RKO (cell line): ENCODE results near the gene NXF3.
"Not testable (repeated sequence)": the region's sequence is repeated elsewhere in the genome, so short reads cannot be mapped to it uniquely, and the experiment has no call there.

Source experiments
- DNase-seq: peaks from one replicate; pipeline ENCODE4 v3.0.0-alpha.2; 2016; ENCODE audit warnings: low spot score

Gene NXF3, protein sequence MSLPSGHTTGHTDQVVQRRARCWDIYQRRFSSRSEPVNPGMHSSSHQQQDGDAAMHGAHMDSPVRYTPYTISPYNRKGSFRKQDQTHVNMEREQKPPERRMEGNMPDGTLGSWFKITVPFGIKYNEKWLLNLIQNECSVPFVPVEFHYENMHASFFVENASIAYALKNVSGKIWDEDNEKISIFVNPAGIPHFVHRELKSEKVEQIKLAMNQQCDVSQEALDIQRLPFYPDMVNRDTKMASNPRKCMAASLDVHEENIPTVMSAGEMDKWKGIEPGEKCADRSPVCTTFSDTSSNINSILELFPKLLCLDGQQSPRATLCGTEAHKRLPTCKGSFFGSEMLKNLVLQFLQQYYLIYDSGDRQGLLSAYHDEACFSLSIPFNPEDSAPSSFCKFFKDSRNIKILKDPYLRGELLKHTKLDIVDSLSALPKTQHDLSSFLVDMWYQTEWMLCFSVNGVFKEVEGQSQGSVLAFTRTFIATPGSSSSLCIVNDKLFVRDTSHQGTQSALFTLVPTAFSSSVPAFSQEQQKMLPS

DNA sequence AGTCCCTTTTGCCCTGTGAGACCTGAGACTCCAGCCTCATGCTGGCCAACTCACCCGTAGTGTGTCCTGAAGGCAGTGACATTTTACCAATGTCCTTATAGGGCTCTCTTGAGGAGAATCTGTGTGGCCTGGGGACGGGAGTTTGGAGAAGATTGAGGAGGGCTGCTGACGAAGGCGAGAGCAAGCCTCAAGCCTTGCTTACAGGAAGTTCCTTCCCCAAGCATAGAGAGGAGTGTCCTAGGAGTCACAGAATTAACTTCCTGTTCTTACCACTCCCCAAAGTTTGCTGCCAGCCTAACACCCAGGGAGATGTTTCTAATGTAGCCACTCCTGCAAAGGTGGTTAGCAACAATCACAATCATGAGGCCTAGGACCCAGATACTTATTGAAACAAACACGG, at the start of gene NXF3:
NXF3 (minus strand) TSS at position 202 of the 400 bp plus-strand sequence; CDS start at position 82, 120 bp downstream.
- no peak for DNase-seq

DNA sequence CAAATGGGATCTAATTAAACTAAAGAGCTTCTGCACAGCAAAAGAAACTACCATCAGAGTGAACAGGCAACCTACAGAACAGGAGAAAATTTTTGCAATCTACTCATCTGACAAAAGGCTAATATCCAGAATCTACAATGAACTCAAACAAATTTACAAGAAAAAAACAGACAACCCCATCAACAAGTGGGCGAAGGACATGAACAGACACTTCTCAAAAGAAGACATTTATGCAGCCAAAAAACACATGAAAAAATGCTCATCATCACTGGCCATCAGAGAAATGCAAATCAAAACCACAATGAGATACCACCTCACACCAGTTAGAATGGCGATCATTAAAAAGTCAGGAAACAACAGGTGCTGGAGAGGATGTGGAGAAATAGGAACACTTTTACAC, 43.6 kb upstream of the NXF3 start:
- DNase-seq = not testable (repeated sequence)

DNA sequence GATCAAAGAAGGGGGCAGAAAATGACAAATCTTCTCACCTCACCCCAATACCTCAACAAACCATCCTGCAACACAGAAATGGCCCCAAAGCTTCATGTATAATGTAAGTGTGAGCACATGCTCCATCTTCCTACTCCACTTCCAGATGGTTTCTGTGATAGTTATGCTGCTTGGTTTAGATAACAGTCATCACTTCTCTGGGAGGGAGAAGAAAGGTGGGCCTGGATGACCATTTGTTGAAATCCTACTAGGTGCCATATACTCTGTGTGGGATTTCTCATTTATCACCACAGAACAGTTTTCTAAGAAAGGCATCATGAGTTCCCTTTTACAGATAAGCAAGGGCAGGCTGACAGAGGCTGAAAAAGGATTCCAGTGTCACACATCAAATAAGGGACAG, 31.3 kb upstream of the NXF3 start:
- no peak for DNase-seq

DNA sequence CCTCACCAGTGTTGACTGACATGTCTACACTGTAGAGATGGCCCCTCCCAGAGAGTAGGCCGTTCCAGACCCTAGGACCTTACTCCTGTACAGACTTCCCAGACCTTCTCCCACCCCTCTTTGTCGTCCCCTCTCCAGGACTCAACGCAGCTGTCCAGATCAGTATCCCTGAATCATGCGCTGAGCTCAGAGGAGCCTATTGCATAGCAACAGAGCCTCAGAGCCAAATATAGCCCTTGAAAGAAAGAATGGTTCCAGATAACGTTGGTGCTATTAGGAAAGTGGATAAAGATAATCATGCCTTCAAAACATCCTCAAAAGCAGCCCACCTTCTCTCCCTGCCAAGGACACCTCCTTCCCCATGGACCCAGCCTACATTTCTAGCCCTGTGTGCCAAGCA, 27.8 kb upstream of the NXF3 start:
- no peak for DNase-seq

DNA sequence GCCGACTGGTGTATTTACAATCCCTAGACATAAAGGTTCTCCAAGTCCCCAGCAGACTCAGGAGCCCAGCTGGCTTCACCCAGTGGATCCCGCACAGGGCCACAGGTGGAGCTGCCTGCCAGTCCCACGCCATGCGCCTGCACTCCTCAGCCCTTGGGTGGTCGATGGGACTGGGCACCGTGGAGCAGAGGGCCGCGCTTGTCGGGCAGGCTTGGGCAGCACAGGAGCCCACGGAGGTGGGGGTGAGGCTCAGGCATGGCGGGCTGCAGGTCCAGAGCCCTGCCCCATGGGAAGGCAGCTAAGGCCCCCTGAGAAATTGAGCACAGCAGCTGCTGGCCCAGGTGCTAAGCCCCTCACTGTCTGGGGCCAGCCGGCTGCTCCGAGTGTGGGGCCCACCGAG, 24.0 kb upstream of the NXF3 start:
- not testable (repeated sequence) for DNase-seq

DNA sequence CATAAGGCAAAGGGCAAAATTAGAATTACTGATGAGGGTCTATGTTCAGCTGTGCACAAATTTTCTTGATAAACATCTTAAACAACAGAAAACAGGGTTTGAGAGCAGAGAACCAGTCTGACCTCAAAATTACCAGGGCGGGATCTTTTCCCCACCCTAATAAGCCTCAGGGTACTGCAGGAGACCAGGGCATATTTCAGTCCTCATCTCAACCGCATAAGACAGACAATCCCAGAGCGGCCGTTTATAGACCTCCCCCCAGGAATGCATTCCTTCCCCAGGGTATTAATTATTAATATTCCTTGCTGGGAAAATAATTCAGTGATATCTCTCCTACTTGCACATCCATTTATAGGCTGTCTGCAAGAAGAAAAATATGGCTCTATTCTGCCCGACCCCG, 16.6 kb upstream of the NXF3 start:
- not testable (repeated sequence) for DNase-seq

DNA sequence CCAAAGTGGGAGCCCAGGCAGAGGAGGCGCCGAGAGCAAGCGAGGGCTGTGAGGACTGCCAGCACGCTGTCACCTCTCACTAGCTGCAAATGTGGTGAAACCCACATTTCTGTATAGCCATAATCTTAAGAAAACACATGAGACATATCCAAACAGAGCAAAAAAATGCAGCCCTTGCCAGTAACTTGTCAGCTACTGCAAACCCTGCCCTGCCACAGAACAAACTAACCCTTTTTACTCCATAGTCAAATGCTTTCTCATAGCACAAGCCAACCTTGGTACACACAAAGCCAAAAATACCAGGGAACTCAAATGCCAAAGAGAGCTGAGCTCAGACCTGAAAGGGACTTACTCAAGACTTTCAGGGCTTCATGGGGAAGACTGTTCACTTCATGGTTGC, 14.9 kb upstream of the NXF3 start:
- DNase-seq = no peak

DNA sequence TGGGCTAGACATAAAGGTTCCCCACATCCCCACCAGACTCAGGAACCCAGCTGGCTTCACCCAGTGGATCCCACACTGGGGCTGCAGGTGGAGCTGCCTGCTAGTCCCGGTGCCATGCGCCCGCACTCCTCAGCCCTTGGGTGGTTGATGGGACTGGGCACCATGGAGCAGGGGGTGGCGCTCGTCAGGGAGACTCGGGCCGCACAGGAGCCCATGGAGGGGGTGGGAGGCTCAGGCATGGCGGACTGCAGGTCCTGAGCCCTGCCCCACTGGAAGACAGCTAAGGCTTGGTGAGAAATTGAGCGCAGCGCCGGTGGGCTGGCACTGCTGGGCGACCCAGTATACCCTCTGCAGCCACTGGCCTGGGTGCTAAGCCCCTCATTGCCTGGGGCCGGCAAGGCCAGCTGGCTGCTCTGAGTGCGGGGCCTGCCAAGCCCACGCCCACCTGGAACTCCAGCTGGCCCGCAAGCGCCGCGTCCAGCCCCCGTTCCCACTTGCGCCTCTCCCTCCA, 14.3 kb upstream of the NXF3 start:
- DNase-seq = not testable (repeated sequence)

DNA sequence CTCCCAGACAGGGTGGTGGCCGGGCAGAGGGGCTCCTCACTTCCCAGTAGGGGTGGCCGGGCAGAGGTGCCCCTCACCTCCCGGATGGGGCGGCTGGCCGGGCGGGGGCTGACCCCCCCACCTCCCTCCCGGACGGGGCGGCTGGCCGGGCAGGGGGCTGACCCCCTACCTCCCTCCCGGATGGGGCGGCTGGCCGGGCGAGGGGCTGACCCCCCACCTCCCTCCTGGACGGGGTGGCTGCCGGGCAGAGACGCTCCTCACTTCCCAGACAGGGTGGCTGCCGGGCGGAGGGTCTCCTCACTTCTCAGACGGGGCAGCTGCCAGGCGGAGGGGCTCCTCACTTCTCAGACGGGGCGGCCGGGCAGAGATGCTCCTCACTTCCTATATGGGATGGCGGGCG, 11.4 kb upstream of the NXF3 start:
- not testable (repeated sequence) for DNase-seq

DNA sequence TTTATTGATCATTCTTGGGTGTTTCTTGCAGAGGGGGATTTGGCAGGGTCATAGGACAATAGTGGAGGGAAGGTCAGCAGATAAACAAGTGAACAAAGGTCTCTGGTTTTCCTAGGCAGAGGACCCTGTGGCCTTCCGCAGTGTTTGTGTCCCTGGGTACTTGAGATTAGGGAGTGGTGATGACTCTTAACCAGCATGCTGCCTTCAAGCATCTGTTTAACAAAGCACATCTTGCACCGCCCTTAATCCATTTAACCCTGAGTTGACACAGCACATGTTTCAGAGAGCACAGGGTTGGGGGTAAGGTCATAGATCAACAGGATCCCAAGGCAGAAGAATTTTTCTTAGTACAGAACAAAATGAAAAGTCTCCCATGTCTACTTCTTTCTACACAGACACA, 10.9 kb upstream of the NXF3 start:
- DNase-seq = not testable (repeated sequence)

DNA sequence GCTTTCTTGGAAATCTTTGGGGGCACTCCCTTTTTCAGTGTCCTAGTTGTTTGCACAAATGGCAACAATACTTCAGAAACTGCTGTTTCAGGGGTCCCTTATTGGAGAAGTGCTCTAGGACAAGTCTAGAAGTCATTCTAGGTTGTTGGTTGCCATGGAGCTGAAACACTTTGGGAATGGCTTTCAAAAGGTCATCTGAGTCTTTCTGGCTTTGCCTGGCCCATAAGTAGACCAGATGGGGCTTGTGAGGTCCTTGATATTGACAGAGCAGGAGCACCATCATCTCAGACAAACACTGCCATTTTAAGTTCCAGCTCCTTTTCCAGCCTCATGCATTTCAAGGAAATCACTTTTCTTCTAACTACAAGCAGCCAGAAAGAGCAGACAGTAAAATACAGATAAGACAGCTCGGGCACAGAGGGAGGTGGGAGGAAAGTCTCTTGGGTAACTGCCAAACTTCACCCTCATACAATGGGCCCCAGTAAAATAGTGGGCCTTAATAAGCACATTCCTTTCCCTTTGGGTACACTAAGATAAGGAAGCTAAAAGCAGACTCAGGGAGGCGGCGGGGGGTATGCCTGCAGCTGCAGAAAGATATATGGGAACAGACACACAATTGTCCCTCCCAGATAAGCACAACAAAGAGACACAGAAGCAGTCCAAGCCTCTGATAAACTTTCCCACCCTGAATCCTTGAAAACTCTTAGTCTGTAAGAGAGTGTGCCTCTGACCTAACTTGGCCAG, 8.5 kb upstream of the NXF3 start:
- DNase-seq = no peak

DNA sequence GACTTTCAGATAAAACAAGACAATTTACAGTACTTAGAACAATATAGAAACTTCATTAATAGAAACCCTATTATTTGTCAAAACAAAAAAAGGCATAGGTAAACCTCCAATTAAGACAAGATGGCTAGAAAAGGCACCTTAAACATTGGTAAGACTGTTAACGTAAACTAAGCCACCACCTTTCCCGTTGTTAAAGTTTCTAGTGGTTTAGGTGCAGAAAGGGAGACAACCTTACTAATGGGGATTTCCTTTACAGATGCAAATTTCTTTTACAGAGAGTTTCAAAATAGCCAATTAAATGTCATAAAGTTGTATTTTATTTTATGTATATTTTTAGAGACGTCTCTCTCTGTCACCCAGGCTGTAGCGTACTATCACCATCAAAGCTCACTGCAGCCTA, 7.5 kb upstream of the NXF3 start:
- DNase-seq = no peak

DNA sequence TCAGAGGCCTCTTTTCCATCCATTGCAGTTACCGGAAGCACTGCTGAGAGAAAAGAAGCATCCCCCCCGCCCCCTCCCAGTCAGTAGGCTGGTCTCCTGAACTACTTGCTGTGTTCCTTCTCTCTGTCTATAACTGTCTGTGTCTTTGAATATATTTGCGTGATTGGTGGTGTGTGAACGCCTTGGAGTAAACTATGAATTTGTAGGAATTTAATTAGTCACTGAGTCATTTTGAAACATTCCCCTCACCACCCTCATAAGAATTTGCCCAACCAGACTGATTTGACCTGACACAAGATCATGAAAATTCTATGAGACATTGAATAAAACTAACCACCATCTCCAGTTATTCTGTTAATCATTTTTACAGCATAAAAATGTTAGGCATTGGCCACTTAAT, 6.7 kb upstream of the NXF3 start:
- DNase-seq = no peak

DNA sequence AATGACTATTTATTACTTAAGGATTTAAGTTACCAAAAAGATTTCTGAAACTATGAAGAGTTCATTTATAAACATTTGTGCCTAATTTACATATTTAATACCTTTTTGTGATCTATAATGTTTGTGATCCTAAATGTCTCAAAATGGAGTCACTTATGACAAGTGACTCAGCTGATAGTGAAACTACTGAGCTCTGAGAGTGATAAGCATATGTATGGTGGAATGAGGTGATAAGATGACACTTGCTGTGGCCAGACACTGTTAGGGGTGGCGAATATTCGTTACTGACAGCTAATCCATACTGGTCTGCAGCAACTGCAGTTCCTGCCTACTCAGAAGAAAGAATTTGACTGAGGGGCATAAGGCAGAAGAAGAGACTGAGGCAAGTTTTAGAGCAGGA, 5.5 kb upstream of the NXF3 start:
- DNase-seq = no peak

DNA sequence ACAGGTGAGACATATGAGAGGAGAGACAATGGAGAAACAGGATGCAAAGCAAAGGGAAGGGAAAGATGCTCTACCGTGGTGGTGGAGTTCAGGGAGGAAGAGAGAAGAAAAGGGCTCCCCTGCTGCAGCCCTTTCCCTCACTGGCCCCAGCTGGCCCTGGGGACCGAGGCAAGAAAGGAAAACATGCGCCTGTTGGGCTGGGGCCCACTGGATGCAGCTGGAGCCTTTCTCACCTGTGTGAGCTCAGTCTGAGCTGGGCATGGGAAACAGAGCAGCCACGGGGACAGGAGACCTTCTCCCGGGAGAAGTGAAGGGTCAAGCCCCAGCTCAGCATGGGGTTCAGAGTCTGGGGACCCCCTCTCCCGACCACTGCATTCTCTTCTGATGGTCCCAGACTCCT, 11.9 kb downstream of the NXF3 start:
- DNase-seq = no peak

DNA sequence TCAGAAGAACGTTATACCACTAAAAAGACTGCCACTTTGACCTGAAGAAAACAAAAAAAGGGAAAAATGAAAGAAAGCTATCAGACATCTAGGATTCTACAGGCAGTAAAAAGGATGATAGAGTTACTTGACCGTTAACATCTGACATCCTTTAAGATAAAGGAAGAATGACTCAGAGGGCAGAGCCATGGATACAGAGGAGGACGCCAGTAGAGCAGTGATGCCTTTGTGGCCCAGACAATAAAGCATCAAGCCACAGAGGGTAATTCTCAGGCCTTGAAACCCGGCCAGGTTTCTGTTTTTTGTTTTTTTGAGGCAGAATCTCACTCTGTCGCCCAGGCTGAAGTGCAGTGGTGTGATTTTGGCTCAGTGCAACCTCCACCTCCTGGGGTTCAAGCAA, 19.5 kb downstream of the NXF3 start:
- DNase-seq = no peak

DNA sequence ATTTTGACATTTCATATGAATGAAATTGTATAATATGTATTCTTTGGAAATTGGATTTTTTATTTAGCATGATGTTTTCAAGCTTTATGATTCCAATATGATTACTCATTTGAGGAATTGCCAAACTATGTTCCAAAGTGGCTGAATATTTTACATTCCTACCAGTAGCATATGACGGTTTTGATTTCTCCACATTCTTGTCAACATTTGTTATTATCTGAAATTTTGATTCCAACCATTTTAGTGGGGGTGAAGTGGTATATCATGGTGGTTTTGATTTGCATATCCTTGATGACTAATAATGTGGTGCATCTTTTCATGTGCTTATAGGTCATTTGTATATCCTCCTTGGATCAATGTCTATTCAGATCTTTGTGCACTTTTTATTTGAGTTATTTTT, 26.3 kb downstream of the NXF3 start:
- DNase-seq = no peak

DNA sequence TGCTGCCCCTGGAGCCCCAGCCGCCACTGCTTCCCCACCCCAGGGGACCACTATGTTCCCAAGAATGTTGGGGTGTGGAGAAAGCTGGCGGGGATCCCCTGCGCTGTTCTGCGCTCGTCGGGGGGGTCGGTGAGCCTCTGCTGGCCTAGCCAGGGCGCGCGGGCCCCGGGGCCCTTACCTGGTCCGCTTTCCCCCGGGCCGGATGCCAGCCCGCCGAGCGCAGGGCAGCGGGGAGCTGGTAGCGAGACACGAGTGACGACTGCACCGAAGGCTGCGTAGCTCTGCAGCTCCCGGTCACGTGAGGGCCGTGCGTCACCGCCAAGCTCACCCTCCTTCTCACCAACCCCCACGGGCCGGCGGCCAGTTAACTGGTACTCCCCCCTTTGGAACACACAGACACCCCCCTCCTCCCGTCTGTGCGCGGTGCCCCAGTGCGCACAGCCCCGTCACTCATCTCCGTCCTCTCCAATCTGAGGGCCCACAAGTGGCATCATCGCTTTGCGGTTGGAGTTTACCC, 29.0 kb downstream of the NXF3 start, which contains the start of gene BEX1:
BEX1 (minus strand) TSS at position 254 of the 517 bp plus-strand sequence. CDS start 897 bp downstream, outside the sequence.
- no peak for DNase-seq

DNA sequence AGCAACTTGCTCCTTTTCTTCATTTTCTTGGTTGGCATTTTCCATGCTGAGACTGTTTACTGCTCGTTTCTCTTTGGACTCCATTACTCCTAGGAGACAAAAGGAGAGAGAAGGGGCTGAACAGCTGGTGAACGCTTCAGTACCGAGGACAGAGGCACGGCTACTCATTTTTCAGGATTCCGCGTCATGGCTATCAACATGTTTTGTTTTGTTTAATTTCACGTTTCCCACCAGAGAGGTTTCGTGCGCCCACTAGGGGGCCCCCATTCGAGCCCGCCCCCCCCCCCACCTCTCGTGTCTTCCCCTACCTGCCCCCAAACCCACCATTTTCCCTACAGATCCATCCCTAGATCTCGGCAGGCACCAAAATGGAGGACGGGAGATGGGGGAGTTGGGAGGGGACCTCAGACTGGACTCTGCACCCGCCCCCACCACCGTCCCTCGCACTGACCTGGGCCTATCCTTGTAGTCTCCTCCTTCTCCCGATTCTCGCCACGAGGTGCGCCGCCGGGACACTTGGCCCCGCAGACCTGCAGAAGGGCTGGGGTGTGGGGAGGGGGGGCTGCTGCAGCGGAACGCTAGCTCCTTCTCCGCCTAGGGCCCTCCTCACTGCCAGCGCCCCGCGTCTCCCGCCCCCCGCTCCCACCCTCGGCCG, 29.6 kb downstream of the NXF3 start:
- DNase-seq = no peak

DNA sequence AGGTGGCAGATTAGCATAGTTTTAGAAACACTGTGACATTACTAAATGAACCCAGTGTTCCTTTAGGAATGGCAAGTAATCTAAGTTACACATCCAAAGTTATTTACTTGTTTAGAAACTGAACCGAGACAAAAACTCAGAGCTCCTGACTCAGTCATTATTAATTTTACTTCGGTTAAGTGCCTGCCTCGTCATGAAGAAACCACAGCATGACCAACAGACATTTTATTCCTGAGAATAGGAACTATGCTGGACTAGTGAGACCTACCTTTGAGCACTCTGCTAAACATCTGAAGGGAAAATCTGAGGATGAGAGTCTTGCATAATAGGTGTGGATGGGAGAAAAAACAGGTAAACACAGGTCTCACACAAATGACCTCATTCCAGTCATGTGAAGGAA, 31.5 kb downstream of the NXF3 start:
- no peak for DNase-seq

DNA sequence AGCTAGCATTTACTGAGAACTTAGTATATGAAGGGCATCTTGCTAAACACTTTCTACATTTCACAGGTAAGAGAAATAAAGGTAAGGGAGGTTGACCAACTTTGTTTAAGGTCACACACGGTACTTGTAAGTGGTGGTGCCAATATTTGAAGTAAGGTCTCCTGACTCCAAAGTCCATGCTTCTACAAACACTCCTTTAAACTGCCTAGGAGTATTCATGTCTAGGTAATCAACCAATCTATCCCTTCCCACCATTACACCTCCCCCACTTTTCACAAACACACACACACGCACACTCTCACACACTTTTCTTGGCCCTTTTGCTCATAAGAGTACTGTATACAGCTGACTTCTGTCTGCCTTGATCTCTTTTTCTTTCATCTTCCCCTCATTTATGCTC, 36.0 kb downstream of the NXF3 start:
- no peak for DNase-seq

DNA sequence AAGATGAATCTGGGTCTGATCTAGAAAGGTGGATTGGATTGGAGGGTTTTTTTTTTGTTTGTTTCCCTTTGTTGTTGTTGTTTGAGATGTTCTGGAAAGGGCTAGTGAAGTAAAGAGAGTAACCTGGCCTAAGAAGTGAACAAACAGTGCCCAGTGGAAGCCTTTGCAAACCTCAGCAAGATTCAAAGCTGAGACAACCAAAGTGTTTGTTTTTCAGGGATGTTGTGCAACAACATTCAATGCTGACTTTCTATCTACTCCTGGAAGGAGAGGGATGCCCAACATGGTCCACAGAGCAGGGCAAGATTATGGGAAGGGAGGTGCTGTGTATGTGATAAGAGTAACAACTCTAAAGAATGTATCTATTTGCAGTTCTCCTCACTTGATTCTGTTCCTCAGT, 40.3 kb downstream of the NXF3 start:
- no peak for DNase-seq
